ENCODE measurements around the gene SLC25A19. TPM values are rescaled to one million over a fixed set of nuclear protein-coding genes. Genes with fewer than 3 reads are reported as not detected.

Gene SLC25A19
- total and polyA plus RNA-seq, 2 of the 8 experiments (the other 6 are each of a cell fraction or from before 2014, with no cell fraction given) = 28.6 to 32.6 TPM

DNA sequence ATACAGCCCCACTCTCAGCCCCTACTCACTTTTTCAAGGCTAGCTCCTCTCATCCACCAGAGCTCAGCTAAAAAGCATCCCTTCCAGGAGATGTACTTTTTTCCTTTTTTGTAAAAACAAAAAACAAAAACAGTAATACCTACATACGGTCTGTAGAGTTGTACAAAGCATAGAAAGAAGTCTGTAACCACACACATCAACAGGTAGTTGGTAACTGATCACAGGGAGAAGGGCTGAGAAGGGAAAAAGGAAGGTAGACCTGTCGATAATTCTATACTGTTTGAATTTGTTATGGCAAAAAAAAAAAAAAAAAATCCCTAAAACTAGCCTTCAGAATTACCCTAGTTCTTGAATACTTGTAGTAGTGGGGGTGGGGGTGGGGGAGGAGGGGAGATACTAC, 874 bp downstream of the SLC25A19 start:
- 0 out of 4 replicates have a peak, but pooled peaks cover 0 to 2% of the 10 kb centered on the region in 2 experiments for H3K79me2 ChIP-seq (ENCODE audit: control insufficient read depth in 1 of 2, insufficient read depth in 2 of 2, low read length in 2 of 2)
- H4K91ac ChIP-seq (replicated peaks; ENCODE audit: insufficient read length, low read length) = no peak overlapping the region
- H2AK5ac ChIP-seq (ENCODE audit: low read depth, low read length) = no peak overlapping the region
- H2BK120ac ChIP-seq (replicated peaks; ENCODE audit: low read depth, low read length) = no peak overlapping the region
- H4K20me1 ChIP-seq (replicated peaks in 1 of 2; ENCODE audit: control insufficient read depth in 1 of 2, insufficient read depth in 2 of 2, low read length in 2 of 2) = peaks cover 0 to 3% of the 10 kb centered on the region in 2 experiments
- H3K79me1 ChIP-seq (ENCODE audit: low read depth, low read length) = no peaks in the 10 kb centered on the region; the same call in 1 of the 2 replicates
- FAIRE-seq (no peak), DNase-seq (ENCODE audit: low read depth in 1 of 2, low spot score in 2 of 2) (no peak)
- H3K23me2 ChIP-seq (ENCODE audit: low read depth, low read length) = peaks cover 4% of the 10 kb centered on the region; the same call in 1 of the 2 replicates
- no peak overlapping the region for H3K56ac ChIP-seq (replicated peaks; ENCODE audit: insufficient read length, low read depth, low read length)
- ChIA-PET CTCF (ENCODE audit: partially characterized antibody) (interaction anchor here (0.9 to 1.7 kb wide), 9 partner anchors 10 to 228 kb away, joined by 3 to 9 read pairs (median 4); partner anchors contain the start of genes GGA3, MRPS7 and TSEN54), POLR2A (ENCODE audit: partially characterized antibody) (interaction anchor here (1.1 to 2.4 kb wide), 5 partner anchors 10 to 105 kb away, joined by 3 to 12 read pairs (median 11); partner anchors contain the start of genes GGA3 and MRPS7)
- no peak overlapping the region for H3K23ac ChIP-seq (ENCODE audit: insufficient read length)
- no peak overlapping the region; a peak in 1 of 7 replicates for H3K9ac ChIP-seq (replicated peaks in 1 of 4; ENCODE audit: extremely low read depth in 1 of 4, low read depth in 3 of 4, low read length in 3 of 4)
- no peak overlapping the region for H2AFZ ChIP-seq (ENCODE audit: low read length)
- H2BK5ac ChIP-seq (ENCODE audit: low read depth, low read length) = no peak overlapping the region
- no peaks in the 10 kb centered on the region; a peak in 3 of 7 replicates for H3K4me1 ChIP-seq (replicated peaks in 1 of 4; ENCODE audit: control insufficient read depth in 3 of 4, insufficient read depth in 4 of 4, low read length in 3 of 4)
- H3K9me3 ChIP-seq (ENCODE audit: insufficient read depth in 2 of 2, low read depth in 1 of 2, low read length in 1 of 2) = no peaks in the 10 kb centered on the region
- no peak overlapping the region for H3K14ac ChIP-seq (ENCODE audit: insufficient read length)
- H3K4me3 ChIP-seq (ENCODE audit: extremely low read depth in 1 of 4, insufficient read depth in 2 of 4, low read depth in 3 of 4, low read length in 4 of 4) = peak overlapping the region; percentile 77 to 94 (median 82); a peak in 6 of 8 replicates
- H4K8ac ChIP-seq (ENCODE audit: extremely low read depth, insufficient read depth, low read length) = no peak overlapping the region
- H3K4me2 ChIP-seq (ENCODE audit: insufficient read depth in 1 of 2, low read depth in 2 of 2, low read length in 2 of 2) = peak overlapping the region; percentile 64 to 80
- H3K4ac ChIP-seq (replicated peaks; ENCODE audit: insufficient read length, low read depth, low read length) = no peak overlapping the region
- no peak overlapping the region for H2BK12ac ChIP-seq (ENCODE audit: low read depth, low read length)
- 66% methylated on average over 2 of the region's 2 CpGs; no CpG with 5 or more reads in 1 of the 2 experiments for WGBS, 2 experiments (ENCODE audit: extremely low coverage in 1 of 2, insufficient coverage in 1 of 2, insufficient read length in 1 of 2, insufficient replicate concordance in 2 of 2, low coverage in 1 of 2, low lambda C conversion rate in 2 of 2, missing lambda C conversion rate in 1 of 2)
- H3K27ac ChIP-seq (ENCODE audit: low read depth, low read length) = no peak overlapping the region
- no peak overlapping the region for H4K5ac ChIP-seq (ENCODE audit: insufficient read length, low read depth, low read length)
- no peak overlapping the region for H2BK15ac ChIP-seq (ENCODE audit: low read length)
- H3K27me3 ChIP-seq (replicated peaks in 1 of 4; ENCODE audit: control insufficient read depth in 3 of 4, extremely low read depth in 1 of 4, insufficient read depth in 3 of 4, low read length in 3 of 4) = no peaks in the 10 kb centered on the region; a peak in 2 of 7 replicates
- peaks cover 3 to 8% (median 5%) of the 10 kb centered on the region in 4 experiments; a peak in 4 of 8 replicates for H3K36me3 ChIP-seq (ENCODE audit: control insufficient read depth in 2 of 4, insufficient read depth in 4 of 4, low read length in 3 of 4)
- H3K18ac ChIP-seq (ENCODE audit: extremely low read depth, low read length) = no peak overlapping the region
- no peak overlapping the region for H2BK20ac ChIP-seq (ENCODE audit: low read length)
- TF ChIP-seq RXRA (IDR thresholded peaks at IDR 0.05; ENCODE audit: insufficient read depth, low read depth, low read length) = no peak
- no peak for TF ChIP-seq CEBPB (IDR thresholded peaks at IDR 0.05; ENCODE audit: low read depth, low read length)
- TF ChIP-seq, protein P1, sequence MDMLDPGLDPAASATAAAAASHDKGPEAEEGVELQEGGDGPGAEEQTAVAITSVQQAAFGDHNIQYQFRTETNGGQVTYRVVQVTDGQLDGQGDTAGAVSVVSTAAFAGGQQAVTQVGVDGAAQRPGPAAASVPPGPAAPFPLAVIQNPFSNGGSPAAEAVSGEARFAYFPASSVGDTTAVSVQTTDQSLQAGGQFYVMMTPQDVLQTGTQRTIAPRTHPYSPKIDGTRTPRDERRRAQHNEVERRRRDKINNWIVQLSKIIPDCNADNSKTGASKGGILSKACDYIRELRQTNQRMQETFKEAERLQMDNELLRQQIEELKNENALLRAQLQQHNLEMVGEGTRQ (IDR thresholded peaks at IDR 0.05; ENCODE audit: low read length) = no peak
- no peak for TF ChIP-seq SIRT6 (IDR thresholded peaks at IDR 0.05; ENCODE audit: low read length)
- TF ChIP-seq TAF1 (IDR thresholded peaks at IDR 0.05; ENCODE audit: low read depth, low read length) = no peak
- TF ChIP-seq MAFK (IDR thresholded peaks at IDR 0.05; ENCODE audit: low read depth, low read length) = no peak
- TF ChIP-seq SUZ12 (IDR thresholded peaks at IDR 0.05; ENCODE audit: low read length) = no peak
- TF ChIP-seq TAF7 (optimal IDR thresholded peaks at IDR 0.05; ENCODE audit: borderline replicate concordance, low read depth, low read length) = no peak
- no peak for TF ChIP-seq GTF2F1 (IDR thresholded peaks at IDR 0.05; ENCODE audit: borderline replicate concordance, low read depth, low read length)
- no peak for TF ChIP-seq EP300 (IDR thresholded peaks at IDR 0.05; ENCODE audit: borderline replicate concordance in 1 of 2, low read depth in 2 of 2, low read length in 2 of 2)
- no peak for TF ChIP-seq KDM1A (IDR thresholded peaks at IDR 0.05; ENCODE audit: borderline replicate concordance, low read length)
- TF ChIP-seq SP2 (IDR thresholded peaks at IDR 0.05; ENCODE audit: low read length) = no peak
- no peak for TF ChIP-seq KDM5A (IDR thresholded peaks at IDR 0.05; ENCODE audit: low read length)
